Stimulated activated CD8-positive, alpha-beta memory T cell treated with anti-CD3 and anti-CD28 coated beads, Interleukin-15, amount 100 ng/mL, for 1 hour (primary cell): ENCODE results near the gene VSTM2B.

Experiments
- DNase-seq: peaks from one replicate; pipeline ENCODE4 v3.0.0-alpha.2; 2020; ENCODE audit warnings: low read depth

The VSTM2B gene

DNA sequence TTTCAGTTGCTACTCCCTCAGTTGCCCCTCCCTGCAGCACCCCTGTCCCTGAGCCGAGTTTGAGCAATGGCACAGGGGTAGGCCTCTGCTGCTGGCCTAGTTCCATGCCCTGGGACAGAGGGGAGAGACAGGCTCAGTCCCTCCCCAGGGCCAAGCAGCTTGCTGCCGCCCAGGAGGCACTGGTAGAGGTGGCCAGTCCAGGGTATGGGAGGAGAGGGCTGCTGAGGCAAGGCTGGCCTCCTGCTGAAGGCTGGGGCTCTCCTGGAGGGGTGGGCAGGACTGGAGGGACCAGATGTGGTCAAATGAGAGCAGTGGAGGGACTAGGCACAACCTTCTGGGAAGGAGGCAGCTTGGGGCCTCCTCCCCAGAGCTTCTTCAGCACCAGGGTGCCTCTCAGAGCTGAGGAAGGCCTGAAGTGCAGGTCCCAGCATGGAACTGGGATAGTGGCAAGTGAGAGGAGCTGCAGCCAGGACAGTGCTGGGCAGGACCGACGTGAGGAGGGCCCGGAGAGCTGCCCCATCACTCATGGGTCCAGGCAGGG lies 29.8 kb upstream of the VSTM2B start:
- DNase-seq = no peak

DNA sequence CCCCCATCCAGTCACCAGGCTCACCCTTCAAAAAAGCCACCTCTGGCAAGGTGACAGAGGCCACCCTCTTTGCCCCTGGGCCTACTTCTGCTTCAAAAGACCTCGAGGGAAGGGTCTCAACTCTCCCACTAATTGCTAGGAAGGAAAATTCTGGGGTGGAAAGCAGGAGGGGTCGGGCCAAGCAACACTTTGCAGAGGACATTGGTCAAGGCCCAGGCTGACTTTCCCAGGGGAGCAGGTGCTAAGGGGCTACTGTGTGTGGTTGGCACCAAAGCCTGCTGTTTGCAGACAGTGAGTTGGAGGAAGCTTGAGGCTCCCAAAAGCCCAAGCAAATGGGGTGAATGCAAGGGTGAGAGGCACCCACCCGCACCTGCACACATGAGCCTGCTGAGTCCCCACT lies 28.6 kb upstream of the VSTM2B start:
- no peak for DNase-seq

DNA sequence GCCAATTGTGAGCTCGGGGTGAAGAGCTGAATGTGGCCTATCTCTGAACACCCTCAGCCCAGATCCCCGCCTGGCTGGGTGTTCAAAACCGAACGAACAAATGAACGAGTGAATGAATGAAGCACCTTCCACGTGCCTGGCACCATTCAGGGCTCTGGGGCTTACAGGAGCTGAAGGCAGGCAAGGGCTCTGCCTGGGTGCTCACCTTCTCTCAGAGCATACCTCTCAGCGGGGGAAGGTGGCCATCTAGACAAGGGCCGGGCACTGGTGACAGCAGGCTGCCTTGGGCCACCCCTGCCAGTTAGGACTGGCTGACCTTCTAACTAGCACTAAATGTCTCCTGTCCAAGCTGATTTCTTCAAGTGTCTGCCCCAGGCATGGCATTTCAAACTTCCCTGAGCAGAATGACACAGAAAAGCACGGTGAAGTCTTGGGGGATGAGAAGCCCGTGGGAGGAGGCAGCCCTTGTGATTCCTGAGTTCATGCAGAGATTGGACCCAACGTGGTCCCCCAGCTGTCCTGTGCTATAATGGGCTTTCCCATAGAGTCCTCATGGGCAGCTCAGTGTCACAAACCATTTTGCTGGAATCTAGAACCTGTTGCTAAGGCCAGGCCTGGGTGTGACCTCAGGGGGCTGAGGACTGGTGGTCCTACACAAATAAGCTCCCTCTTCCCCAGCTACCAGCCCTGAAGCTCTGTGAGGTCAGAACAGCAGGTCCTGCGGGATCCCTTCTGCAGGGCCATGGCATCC lies 27.9 kb upstream of the VSTM2B start:
- DNase-seq = no peak

DNA sequence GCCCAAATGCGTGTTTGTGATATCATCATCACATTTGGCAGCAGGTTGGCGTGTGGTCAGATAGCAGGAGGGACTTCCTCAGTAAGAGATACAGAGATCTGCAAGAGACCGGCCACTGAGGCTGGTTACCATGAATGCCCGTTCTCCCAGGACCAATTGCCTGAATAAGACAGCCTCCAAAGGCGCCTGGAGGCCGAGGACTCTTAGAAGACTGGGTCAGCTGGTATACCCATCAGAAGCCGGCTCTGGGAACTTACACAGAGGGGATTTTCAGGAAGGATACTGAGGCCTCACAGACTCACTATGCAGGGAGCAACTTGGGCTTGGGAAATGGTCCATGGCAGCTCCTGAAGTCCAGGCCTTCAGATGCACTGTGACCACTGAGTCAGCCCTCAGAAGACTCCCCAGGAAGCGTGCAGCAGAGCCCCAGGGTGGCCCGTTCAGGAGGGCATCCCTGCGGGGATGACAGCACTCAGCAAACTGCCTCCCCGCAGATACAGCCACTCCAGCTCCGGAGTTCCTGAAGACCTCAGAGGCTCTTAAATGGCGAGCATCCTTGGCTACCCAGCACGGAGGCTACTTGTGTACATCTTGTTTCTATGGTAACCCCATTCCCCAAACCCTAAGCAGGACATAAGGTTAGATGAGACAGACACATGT lies 26.4 kb upstream of the VSTM2B start:
- no peak for DNase-seq

DNA sequence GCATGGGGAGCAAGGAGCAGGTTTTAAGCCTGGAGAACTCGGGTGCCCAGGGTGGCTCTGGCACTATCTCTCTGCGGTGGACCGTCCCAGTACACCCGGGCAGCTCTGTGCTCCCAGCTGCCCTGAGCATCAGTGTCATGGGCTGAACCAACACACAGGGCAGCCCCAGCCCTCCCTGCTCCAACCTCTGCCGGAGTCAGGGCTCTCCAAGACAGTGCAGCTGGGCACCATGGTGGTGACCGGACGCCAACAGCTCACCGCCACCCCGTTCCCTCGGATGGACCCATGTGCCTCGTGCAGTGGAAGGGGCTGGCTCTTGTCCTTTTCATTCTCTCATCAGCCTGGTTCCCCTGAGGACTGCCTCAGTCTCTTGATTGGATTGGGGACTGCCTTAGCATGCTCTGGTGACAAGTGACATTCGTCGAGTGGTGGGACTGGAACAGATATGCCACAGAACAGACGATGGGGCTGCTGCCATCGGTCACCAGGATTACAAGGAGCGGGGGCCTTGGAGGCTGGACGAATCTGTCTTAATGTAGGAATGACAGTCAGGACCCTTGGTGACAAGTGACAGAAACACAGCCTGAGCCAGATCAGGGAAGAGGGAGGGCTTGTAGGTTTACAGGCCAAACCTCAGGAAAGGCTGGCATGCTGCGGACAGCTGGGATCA lies 25.7 kb upstream of the VSTM2B start:
- no peak for DNase-seq

DNA sequence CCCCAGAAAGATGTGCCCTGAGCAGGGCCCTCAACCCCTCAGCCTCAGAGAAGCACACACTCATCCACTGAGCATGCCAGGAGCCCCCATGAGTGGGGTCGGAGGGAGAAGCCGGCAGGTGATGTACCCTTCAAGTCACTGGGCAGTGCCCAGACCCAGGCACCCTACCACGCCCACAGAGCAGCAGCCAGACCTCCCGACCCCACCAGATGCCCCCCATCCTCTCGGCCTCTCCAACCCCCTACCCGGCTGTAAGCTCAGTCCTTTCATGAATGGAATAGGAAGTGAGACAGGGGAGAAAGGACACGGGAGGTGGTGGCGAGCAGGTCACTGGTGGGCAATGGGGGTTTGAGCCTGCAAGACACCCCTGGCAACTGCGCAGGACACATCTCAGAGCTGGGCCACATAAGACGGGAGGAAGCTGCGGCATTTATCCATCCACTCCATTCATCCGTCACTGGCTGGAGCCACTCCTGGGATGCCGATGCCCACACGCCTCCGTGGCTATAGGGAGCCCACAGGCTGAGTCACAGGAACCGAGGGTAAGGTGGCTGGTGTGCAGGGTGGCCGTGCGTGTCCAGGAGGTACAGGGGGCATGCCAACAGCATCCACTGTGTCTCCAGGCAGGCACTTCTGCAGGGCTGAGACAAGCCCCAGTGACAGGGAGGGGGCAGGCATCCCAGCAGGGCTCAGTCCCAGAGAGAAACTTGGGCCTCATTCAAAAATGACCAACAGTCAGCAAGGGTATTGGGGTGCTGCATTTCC lies 23.8 kb upstream of the VSTM2B start:
- DNase-seq = no peak

DNA sequence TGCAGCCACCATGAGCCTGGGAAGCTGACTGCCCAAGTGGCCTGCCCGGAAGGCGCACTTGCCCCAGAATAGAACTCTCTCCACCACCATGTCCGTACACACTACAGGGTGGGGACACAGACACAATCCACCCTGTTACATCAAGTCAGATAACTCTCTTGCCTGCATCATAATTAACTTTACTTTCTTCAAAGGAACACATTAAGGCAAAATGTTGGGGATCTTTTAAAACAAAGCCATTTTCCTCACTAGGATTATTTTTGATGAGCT lies 23.3 kb upstream of the VSTM2B start:
- DNase-seq = no peak

DNA sequence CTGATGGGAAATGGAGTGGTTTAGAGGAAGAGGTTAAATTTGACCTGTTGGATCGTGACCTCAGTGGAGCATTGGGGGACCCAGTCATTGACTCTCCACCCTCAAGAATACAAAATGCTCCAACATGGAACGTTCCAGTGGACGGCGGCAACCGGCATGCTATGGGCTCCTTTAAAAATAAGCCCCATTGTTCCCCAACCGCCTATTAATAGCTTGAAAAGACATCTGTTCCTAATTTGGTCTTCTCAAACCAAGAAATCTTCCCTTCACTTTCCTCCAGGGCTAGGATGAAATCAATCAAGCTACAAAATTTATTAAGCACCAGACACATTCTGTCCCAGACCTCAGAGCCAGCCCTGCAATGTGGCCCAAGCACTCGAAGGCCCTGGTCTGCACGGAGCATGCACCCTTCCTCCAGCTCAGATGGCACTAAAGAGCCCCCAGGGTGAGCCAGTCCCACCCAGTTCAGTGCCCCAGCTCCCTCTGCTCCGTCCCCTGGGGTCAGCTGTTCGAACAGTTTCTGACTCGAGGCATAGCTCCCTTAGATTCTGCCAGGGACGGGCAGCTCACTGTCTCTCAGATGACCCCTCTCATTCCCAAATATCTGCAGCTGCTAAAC lies 22.5 kb upstream of the VSTM2B start:
- no peak for DNase-seq

DNA sequence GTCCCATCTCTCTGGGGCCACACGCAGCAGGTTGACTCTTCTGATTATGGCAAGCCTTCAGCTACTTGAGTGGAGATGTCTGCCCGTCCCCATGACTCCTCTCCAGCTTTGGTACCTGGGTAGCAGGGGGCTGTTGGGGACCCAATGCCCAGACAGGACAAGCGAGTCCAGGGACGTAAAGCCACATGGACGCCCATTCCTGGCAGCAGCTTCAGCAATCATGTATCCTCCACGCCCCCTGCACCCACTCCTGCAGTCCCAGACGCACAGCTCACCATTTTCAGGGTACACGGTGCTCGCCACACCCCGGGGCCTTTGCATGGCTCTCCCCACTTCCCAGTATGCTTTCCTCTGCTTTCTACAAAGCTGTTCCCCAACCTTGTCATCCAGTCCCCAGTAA lies 22.0 kb upstream of the VSTM2B start:
- DNase-seq = no peak

DNA sequence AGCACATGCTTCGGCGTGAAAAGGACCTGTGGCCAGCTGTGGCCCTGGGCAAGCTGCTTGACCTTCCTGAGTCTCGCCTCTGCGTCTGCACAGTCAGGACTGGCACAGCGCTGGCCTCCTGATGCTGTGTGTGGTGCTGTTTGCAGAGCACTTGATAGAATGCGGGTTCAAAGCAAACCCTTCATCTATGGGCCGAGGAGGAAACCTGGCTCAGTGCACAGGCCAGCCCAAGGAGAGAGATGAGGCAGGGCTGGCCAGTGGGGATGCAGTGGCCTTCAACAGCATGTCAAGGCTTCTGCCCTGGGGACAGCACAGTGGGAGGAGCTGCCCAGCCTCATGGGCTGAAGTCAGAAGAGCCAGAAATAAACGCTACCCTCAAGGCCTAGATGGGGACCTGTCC lies 21.3 kb upstream of the VSTM2B start:
- DNase-seq = no peak

DNA sequence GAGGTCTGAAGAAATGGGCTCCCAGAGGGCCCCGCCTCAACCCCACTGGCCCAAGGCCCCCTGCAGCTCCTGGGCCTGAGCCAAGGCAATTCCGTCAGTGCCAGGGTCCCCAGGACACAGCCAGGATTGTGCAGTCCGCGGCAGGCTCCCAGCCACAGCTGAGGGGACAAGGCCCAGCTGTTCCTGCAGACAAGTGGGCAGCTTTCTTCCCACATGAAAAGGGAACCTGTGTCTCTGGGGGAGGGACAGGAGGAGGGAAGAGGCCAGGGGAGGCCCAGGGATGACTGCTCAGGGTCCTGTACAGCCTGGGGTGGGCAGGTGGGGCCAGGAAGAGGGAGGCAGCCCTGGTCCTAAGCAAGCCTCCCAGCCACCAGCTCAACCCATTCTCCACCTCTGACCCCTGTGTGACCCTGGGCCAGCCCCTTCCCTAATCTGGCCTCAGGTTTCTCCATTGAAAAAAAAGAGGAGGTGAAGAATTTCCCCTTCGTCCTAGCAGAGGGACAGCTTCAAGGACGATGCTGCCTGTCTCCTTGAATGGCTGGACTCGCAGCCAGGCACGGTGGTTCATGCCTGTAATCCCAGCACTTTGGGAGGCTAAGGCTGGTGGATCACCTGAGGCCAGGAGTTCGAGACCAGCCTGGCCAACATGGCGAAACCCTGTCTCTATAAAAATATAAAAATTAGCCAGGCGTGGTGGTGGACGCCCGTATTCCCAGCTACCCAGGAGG lies 20.5 kb upstream of the VSTM2B start:
- DNase-seq = no peak

DNA sequence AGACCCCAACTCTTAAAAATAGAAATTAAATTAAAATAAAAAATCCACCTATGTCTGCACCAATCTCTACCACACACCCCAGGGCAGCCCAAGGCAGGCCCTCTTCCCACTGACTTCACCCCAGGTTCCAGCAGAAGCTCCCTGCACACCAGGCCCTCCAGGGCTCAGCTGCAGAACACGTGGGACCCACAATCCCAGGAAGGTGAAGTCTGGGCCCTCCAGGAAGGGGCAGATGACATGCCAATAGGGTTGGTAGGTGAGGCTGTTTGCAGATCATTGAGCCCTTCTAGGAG lies 19.2 kb upstream of the VSTM2B start:
- DNase-seq = no peak

DNA sequence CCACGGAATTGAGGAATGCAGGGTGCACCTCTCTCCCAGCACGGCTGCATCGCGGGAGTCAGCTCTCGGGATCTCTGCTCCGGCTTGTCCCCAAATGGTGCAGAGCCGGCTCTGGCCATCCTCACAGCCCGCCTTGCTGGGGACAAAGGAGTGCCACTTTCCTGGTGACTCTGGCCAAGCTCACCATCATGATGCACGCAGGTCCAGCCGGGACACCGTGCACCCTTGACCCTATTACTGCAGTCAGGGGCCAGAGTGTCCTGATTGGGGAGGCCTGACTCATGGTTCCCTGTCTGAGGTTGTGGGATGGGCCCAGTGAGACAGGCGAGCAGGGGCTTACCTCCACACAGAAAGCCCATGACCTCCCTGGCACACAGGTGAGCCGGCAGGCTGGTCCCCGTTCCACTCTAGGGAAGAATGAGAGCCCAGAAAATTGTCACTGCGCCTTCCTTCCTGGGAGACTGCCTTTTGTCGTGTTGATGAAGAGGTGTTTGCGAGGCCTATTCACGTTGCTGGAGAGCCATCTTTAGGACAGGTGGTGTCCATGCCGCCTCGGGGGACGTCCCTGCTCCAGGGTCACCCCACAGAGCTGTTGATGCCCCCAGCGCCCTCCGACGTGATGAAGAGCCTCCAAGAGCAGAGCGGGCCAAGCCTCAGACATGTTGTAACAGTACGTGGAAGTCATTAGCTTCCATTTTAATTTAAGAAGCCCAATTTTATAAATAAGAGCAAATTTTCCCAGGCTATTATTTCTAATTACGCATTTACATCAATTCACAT lies 18.5 kb upstream of the VSTM2B start:
- no peak for DNase-seq

DNA sequence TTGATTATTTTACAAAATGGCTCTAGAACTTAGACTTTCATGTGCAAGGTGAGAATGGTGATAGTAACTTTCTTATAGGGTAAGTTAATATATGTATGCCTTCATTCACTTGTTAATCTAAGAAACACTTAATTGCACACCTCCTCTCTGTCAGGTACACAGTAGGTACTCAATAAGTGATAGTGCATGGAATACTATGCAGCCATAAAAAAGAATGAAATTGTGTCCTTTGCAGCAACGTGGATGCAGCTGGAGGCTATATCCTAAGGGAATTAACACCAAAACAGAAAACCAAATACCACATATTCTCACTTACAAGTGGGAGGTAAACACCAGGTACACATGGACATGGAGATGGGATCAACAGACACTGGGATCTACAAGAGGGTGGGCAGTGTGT lies 17.6 kb upstream of the VSTM2B start:
- DNase-seq = no peak

DNA sequence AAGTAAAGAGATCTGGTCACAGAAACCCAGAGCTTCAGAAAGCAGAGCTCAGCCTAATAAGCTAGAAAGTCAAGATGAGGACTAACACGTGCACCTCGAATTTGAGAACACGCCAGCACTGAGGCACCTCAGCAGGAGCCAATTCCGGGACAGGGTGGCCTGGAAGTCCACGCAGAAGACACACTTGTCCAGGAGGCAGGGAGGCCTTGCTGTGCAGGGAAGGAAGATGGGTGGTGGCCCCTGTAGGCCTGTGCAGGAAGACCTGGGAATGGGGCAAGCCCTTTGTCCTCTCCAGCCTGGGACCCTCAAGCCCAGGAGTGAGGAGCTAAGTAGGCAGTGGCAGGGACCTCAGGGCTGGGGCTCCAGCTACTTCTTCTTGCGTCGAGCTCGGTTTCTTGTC lies 16.3 kb upstream of the VSTM2B start:
- DNase-seq = no peak

DNA sequence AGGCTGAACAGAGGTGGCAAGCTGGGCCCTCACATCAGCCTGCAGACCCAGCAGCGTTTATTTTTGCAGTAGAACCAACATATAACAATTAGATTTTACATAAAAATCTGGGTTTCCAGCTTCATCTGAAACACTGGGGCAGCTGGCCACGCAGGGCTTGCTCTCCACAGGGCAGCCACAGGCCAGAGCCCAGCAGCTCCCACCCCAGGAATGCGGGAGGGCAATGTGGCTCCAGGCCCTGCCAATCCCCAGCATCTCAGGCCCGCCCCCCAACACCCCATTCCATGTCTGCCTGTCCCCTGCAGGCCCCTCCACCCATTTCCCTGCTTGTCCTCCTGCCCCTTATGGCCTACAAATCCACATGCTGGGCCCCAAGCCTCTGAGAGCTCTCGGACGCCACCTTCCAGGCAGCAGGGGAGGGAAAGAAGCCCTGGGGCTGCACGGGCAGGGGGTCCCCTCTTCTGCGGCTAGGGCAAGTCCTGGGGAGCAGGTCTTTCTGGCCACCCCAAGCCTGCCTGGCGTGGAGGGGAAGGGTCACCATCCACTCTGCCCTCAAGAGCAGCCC lies 15.0 kb upstream of the VSTM2B start:
- no peak for DNase-seq

DNA sequence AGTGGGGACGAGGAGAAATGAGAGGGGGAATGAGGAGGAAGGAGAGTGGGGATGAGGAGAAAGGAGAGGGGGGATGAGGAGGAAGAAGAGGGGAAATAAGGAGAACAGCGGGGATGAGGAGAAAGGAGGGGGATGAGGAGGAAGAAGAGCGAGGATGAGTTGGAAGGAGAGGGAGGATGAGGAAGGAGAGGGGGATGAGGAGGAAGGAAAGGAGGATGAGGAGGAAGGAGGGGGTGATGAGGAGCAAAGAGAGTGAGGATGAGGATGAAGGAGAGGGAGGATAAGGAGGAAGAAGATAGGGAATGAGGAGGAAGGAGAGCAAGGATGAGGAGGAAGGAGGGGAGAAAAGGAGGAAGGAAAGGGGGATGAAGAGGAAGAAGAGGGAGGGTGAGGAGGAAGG lies 14.0 kb upstream of the VSTM2B start:
- no peak for DNase-seq

DNA sequence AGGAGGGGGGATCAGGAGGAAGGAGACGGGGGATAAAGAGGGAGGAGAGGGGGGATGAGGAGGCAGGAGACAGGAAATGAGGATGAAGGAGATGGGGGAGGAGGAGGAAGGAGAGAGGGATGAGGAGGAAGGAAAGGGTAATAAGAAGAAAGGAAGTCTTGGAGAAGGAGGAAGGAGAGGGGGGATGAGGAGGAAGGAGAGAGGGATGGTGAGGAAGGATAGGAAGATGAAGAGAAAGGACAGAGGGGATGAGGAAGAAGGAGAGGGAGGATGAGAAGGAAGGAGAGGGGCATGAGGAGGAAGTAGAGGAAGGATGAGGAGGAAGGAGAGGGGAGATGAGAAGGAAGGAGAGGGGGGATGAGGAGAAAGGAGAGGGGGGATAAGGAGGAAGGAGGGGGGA lies 13.0 kb upstream of the VSTM2B start:
- no peak for DNase-seq

DNA sequence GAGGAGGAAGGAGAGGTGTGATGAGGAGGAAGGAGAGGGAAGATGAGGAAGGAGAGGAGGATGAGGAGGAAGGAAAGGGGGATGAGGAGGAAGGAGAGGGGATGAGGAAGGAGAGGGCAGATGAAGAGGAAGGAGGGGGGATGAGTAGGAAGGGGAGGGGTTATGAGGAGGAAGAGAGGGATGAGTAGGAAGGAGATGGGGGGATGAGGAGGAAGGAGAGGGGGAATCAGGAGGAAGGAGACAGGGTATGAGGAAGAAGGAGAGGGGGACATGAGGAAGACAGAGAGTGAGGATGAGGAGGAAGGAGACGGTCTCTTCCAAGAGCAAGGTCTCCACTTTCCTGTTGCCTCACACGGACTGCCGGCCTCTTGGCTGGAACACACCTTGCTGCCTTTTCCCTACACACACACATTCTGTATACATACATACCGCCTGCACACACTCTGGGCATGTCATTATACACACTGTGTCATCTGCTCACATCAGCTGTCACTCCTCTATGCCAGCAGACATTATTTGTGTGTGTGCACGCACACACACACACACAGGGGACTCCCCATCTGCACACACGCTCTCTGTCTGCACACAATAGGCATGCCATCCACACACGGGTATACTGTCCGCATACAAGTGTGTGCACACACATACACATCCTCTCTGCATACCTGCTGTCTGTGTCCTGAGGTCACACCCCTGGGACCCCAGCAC lies 11.1 kb upstream of the VSTM2B start:
- no peak for DNase-seq

DNA sequence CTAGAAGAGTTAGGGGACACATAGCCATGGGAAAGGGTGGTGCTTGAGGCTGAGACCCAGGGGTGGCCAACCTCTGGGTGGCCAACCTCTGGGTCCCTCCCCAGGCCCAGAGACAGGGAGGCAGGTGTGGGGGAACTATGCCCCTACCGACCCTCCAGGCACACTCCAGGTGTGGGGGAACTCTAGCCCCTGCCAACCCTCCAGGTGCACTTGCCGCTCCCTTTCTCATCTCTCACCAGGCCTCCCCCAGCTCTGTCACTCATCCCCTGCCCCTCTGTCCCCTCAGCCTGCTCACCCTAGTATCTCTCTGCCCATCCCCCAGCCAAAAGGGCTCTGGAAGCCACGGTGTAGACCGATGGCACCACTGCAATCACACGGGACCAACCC lies 10.6 kb upstream of the VSTM2B start:
- DNase-seq = no peak
